ENCODE measurements around the gene SLC16A10.
"Not testable (repeated sequence)": the region's sequence is repeated elsewhere in the genome, so short reads cannot be mapped to it uniquely, and the experiment has no call there.

SLC16A10 gene

GRCh38 chr6:111222341-111222740 lies 135.0 kb downstream of the SLC16A10 start:
- no peak for DNase-seq

- DNase-seq = no peak
Measured at GRCh38 chr6:111228094-111228493, 140.8 kb downstream of the SLC16A10 start.

DNA sequence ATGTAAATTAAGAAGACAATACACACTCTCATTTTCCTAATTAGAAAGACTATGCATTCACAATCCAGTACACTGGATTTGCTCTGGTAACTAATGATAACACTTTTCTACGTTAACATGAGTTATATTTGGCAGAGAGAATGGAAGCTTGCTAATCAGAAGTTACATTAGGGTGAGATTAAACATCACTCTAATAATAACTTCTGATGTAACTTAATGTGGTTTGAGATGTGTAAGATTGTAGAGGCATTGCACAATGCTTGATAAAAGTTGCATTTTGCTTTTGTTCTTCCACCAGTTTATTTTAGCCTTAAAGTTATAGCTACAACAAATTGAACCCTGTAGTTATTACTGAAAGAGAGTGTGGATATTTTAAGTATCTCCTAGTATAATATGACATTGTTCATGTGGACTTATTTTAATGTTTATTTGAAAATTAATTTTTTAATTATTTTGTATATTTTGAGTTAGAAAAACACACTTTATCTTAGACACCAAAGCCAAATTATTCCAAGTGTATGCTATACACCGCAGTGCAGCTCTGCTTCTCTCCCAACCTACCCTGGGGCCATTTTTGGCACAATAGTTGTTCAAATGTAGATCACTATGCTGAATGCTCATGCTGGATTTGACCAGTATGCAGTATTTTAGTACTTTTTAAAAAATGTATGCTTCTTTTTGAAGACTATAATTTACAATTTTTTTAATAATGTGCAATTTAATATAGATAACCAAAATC lies 143.2 kb downstream of the SLC16A10 start:
- no peak for DNase-seq

- no peak for DNase-seq
Measured at GRCh38 chr6:111231090-111231459, 143.8 kb downstream of the SLC16A10 start.

DNA sequence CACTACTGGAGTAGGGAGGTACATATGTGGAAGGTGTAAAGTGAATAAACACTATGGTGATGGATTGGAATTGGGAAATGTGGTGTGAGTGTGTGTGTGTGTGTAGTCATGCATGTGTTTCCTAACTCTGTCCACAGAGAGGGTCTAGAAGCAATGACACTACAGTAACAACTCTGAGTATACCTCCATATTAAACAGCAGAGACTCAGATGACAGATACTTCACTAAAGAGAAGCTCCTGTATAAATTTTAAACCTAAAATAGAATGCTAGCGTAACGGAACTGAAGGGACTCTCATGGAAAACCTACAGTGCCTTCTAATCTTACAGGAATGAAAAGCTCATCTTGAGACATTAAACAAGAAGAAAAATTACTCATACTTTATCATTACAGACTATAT lies 150.5 kb downstream of the SLC16A10 start:
- DNase-seq = no peak

DNA sequence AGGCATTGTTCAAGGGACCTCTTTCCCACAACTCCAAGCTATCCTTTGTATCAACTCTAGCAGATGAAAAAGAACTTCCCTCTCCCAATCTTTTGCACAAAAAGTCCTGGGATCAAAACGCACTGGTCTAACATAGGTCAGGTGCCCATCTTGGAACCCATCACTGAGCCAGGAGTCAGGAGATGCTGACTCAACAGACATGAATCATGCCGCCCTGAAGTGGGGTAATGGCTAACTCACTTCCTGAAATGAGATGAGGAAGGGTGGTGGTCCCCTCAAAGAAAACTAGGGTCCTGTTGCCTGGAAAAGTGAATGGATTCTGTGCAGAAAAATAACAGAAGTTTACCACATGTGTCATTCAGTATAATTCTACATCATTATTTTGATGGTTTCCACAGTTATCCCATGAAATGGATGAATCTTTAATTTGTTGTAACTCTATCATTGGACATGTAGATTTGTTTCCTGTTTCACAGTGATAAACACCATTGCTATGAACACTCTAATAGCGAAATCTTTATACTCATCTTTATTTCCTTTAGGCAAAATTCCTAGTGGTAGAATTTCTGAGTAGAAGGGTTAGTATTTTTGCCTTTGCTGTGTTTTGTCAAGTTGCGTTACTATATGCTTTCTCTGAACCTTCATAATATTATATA lies 151.3 kb downstream of the SLC16A10 start:
- DNase-seq = no peak

DNA sequence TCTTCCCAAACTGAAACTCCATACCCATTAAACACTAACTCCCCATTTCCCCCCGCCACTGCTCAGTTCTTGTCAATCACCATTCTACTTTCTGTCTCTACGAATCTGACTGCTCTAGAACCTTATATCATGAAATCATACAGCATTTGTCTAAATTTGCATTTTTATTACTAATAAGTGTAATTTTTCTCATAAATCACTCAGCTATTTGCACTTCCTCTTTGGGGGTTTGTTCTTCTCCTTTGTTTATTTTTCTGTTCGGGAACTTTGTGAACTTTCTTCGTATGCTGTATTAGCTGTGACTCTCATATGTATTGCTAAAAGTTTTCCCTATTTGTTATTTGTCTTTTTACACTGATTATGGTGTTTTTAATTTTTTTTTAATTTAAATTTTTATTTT lies 152.2 kb downstream of the SLC16A10 start:
- no peak for DNase-seq

DNA sequence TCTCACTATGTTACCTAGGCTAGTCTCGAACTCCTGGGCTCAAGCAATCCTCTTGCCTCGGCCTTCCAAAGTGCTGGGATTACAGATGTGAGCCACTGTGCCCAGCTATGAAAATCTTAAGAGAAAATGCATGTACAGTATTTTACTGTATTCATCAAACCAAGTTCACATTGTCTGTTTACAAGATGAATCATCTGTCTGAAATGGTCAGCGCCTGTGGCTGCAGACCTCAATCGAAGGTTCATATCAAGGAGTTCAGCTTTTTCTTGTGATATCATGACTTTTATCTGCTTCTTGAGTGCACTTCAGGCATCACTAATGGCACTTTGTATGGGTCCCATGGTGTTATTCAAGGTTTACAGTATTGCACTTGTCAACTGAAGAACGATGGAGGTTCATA lies 155.1 kb downstream of the SLC16A10 start:
- DNase-seq = no peak

DNA sequence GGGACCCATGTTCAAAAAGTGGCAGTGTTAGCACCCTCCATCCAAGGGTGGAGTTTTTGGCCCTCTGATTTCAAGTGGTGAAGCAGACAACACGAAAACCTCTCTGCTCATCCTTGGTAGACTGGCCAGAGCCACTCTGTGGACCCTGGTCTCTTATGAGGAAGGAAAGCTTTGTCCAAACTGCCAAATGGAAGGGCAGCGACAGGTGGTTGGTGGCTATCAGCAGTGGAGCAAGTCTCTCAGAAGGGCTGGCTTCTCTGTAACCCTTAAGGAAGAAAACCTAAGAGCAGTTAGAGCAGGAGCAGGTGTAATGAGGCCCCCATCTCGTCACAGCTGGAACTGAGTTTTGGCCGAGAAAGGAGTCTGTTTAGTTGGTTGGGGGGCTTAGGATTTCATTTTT lies 155.8 kb downstream of the SLC16A10 start:
- DNase-seq = no peak

- no peak for DNase-seq
Measured at GRCh38 chr6:111248789-111249188, 161.5 kb downstream of the SLC16A10 start.

GRCh38 chr6:111250791-111251354 lies 163.6 kb downstream of the SLC16A10 start:
- DNase-seq = no peak

DNA sequence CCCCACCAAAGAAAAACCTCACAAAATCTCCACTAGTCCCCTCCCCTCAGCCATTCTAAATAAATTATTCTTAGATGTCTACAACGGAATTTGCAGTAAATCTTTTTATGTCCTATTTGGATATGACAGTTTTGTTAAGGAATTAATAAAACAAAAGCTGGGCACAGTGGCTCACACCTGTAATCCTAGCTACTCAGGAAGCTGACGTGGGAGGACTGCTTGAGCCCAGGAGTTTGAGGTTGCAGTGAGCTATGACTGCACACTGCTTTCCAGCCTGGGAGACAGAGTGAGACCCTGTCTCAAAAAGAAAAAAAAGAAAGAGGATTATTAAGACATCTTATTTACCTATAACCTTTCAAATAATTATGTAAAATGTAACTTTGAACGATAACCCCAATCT lies 165.4 kb downstream of the SLC16A10 start:
- no peak for DNase-seq

DNA sequence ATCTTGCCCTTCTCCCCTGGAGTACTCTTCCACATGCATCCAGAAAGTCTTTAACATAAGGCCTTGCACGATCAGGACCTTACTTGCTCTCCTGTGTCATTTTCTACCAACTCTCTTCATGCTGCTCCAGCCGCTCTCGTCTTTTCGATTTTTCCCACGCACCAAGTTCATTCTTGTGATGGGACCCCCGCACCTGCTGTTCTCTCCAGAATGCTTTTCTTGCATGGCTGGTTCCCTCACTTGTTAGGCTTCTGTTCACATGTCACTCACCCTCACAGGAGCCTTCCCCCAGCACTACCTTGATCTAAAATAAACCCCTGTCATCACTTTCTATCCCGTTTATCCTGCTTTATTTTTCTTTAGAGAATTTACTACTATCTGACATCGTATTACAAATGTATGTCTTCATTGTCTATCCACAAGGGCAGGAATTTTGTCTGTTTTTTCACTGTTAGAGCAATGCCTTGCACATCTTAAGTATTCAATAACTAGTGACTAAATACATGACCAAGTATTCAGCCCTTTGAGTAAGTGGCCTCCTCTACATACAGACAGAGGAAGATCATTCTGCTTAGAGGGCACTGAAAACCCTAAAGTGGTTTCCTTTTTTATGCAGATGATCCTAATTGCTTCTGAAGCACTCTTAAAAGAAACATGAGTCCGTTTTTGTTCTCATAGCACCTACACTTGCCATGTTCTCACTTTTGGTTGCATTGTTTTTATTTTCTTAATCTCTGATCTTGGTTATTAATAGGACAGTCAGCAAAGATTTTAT lies 166.9 kb downstream of the SLC16A10 start:
- DNase-seq = no peak

- no peak for DNase-seq
Measured at GRCh38 chr6:111254779-111255166, 167.5 kb downstream of the SLC16A10 start.

GRCh38 chr6:111255838-111256237 lies 168.5 kb downstream of the SLC16A10 start:
- not testable (repeated sequence) for DNase-seq

DNA sequence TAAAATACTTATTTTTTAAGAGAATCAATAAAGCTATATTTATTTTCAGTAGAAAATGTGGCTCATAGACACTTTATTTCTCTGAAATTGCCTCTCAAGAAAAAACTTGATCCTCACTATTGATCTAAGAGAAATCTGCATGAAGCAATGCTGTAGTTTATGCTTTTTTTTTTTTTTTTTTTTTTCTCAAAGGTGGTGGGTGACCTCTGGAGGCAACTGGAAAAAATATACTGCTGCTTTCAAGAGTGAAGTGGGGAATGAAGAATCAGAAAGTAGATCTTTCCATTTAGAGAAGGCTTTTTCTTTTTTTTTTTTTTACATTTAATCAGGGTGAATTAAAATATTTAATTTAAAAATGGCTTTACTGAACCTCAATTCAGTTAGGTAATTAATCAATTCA lies 169.3 kb downstream of the SLC16A10 start:
- DNase-seq = no peak

GRCh38 chr6:111258010-111258409 lies 170.7 kb downstream of the SLC16A10 start:
- DNase-seq = no peak

GRCh38 chr6:111258615-111259088 lies 171.3 kb downstream of the SLC16A10 start:
- no peak for DNase-seq

- peak; percentile 98 for DNase-seq
Measured at GRCh38 chr6:111259089-111259831, 172.0 kb downstream of the SLC16A10 start.

GRCh38 chr6:111260570-111261298 lies 173.4 kb downstream of the SLC16A10 start:
- DNase-seq = no peak

DNA sequence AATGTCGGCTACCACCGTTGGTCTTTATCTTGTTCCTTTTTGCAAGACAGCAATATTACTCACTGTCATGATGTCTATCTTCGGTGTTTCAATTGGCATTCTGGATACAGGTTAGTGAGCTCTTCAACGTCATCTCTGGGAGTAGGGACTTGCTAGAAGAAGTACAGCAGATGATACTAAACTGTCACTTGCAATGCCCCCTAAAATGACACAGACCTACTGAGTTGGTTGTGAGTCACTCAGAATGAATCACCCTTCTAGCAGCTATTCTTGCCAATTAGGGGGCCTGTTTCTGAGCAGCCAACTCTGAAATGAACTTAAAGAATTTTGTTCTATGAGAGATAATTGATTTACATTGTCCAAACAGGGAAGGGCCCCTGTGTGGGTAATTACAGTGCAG lies 176.5 kb downstream of the SLC16A10 start:
- DNase-seq = no peak

- DNase-seq = no peak
Measured at GRCh38 chr6:111265842-111266241, 178.5 kb downstream of the SLC16A10 start.
